HFFc6 (cell line): Measurements from ENCODE around the gene SERPINA3. TPM values are rescaled to one million over a fixed set of nuclear protein-coding genes. Genes with fewer than 3 reads are reported as not detected.

Experiments used
- DNase-seq: peaks from one replicate; pipeline ENCODE4 v3.0.0-alpha.2; 2018
- H3K27ac Mint-ChIP-seq: 2 replicates; pipeline ENCODE4 v1.8.0; 2020; ENCODE audit warnings: mild to moderate bottlenecking, mixed read lengths
- H3K27me3 Mint-ChIP-seq: 2 replicates; pipeline ENCODE4 v1.8.0; 2021; ENCODE audit warnings: mild to moderate bottlenecking, moderate library complexity, mixed read lengths; ENCODE audit not compliant: insufficient read depth
- H3K36me3 Mint-ChIP-seq: 2 replicates; pipeline ENCODE4 v1.8.0; 2021; ENCODE audit warnings: low read depth, mixed read lengths
- H3K4me1 Mint-ChIP-seq: 2 replicates; pipeline ENCODE4 v1.8.0; 2020; ENCODE audit warnings: low read depth, mixed read lengths
- H3K4me3 Mint-ChIP-seq: 2 replicates; pipeline ENCODE4 v1.8.0; 2020; ENCODE audit warnings: mild to moderate bottlenecking, moderate library complexity, mixed read lengths
- H3K9me3 Mint-ChIP-seq: 2 replicates; pipeline ENCODE4 v1.8.0; 2020; ENCODE audit warnings: mild to moderate bottlenecking, mixed read lengths
- CTCF ChIP-seq: fragments of 200-600 bp; sonication (generic); IDR thresholded peaks from 2 replicates; pipeline ENCODE4 v1.5.0; 2021; ENCODE audit warnings: antibody characterized with exemption, mild to moderate bottlenecking
- total RNA-seq, 6 experiments: library from RNA; stranded (reverse); fragmentation: NEBNext Ultra II Directional; extraction: Animal tissue kit (Norgen Biotek cat#: 25700); gene quantifications; 2 replicates in 1 of 6; 3 replicates in 5 of 6; pipeline ENCODE4 v1.2.3, GENCODE V29; 2021

Gene SERPINA3
- total RNA-seq, 6 experiments from 2014 or later = not detected

- no peak for TF ChIP-seq CTCF
- H3K9me3 Mint-ChIP-seq = peaks cover 72% of the 10 kb centered on the region
- DNase-seq = no peak
Observed at GRCh38 chr14:94570002-94570400, 42.2 kb upstream of the SERPINA3 start.

GRCh38 chr14:94570440-94570839 lies 41.8 kb upstream of the SERPINA3 start:
- Mint-ChIP-seq H3K27me3 (no peaks in the 10 kb centered on the region; the same call in 1 of the 2 replicates), H3K9me3 (peaks cover 70% of the 10 kb centered on the region), H3K4me3 (no peak overlapping the region), H3K27ac (no peak overlapping the region), H3K36me3 (peaks cover 8% of the 10 kb centered on the region), H3K4me1 (no peaks in the 10 kb centered on the region)
- TF ChIP-seq CTCF = no peak
- no peak for DNase-seq

More at GRCh38 chr14:94570002-94570400, 42.2 kb upstream of the SERPINA3 start:
- Mint-ChIP-seq H3K27ac (no peak overlapping the region), H3K27me3 (no peaks in the 10 kb centered on the region), H3K36me3 (peaks cover 8% of the 10 kb centered on the region), H3K4me3 (no peak overlapping the region), H3K4me1 (no peaks in the 10 kb centered on the region)

GRCh38 chr14:94571395-94571794 lies 40.8 kb upstream of the SERPINA3 start:
- H3K4me1 Mint-ChIP-seq = no peaks in the 10 kb centered on the region
- H3K36me3 Mint-ChIP-seq = peaks cover 2% of the 10 kb centered on the region
- DNase-seq = no peak
- TF ChIP-seq CTCF = no peak
- H3K4me3 Mint-ChIP-seq = no peak overlapping the region
- H3K27ac Mint-ChIP-seq = no peak overlapping the region
- H3K27me3 Mint-ChIP-seq = no peaks in the 10 kb centered on the region; the same call in 1 of the 2 replicates
- peaks cover 63% of the 10 kb centered on the region for H3K9me3 Mint-ChIP-seq

GRCh38 chr14:94571950-94572349 lies 40.2 kb upstream of the SERPINA3 start:
- no peak for DNase-seq

GRCh38 chr14:94572637-94573303 lies 39.4 kb upstream of the SERPINA3 start:
- DNase-seq = no peak
- no peaks in the 10 kb centered on the region for H3K4me1 Mint-ChIP-seq
- H3K36me3 Mint-ChIP-seq = no peaks in the 10 kb centered on the region; the same call in none of the 2 replicates
- H3K4me3 Mint-ChIP-seq = no peak overlapping the region
- peaks cover 51% of the 10 kb centered on the region for H3K9me3 Mint-ChIP-seq
- no peak for TF ChIP-seq CTCF
- H3K27me3 Mint-ChIP-seq = no peaks in the 10 kb centered on the region; the same call in 1 of the 2 replicates
- H3K27ac Mint-ChIP-seq = no peak overlapping the region

More at GRCh38 chr14:94571950-94572349, 40.2 kb upstream of the SERPINA3 start:
- H3K9me3 Mint-ChIP-seq = peaks cover 58% of the 10 kb centered on the region
- H3K4me3 Mint-ChIP-seq = no peak overlapping the region
- H3K27me3 Mint-ChIP-seq = no peaks in the 10 kb centered on the region; the same call in 1 of the 2 replicates
- no peak for TF ChIP-seq CTCF
- H3K4me1 Mint-ChIP-seq = no peaks in the 10 kb centered on the region
- no peak overlapping the region for H3K27ac Mint-ChIP-seq
- no peaks in the 10 kb centered on the region; the same call in none of the 2 replicates for H3K36me3 Mint-ChIP-seq
